HepG2 (cell line): ENCODE data around the gene GJA8. TPM values are rescaled to one million over a fixed set of nuclear protein-coding genes. Genes with fewer than 3 reads are reported as not detected.

ENCODE experiments used
- ATAC-seq: fragments of 200-7000 bp; cut with Tn5 transposase; 3 replicates; pipeline ENCODE4 v1.9.1; 2020; ENCODE audit warnings: mild to moderate bottlenecking, moderate library complexity
- BruUV-seq: library from RNA; stranded (reverse); fragments of 400-500 nt; replicated peaks from 2 replicates; lab custom pipeline; 2021; lab: Mats Ljungman, UMichigan
- CTCF ChIA-PET: fragments of 300-600 bp; formaldehyde crosslinking; extraction: SDS; loops from one replicate; lab custom pipeline; 2021; ENCODE audit warnings: low total read pairs, inconsistent platforms, low intra/inter-chr PET ratio; lab: Yijun Ruan, JAX
- POLR2A ChIA-PET: fragments of 350-600 bp; sonication (Branson Sonifier 250); formaldehyde crosslinking; loops from one replicate; lab custom pipeline; 2020; ENCODE audit warnings: antibody characterized with exemption, inconsistent platforms; lab: Yijun Ruan, JAX
- DNase-seq: peaks from one replicate; pipeline ENCODE4 v3.0.0-alpha.2; 2015; ENCODE audit warnings: low spot score
- FAIRE-seq: peaks from 3 replicates; lab custom pipeline; 2011; peaks lifted over from hg19 to GRCh38; lab: Jason Lieb, UNC
- H2AFZ ChIP-seq: one replicate; pipeline ENCODE4 v1.6.1; 2011; ENCODE audit warnings: low read length, inconsistent platforms
- H3K27ac ChIP-seq: fragments of 300-600 bp; 3 replicates; pipeline ENCODE4 v1.8.0; 2011; ENCODE audit warnings: mixed run types, mild to moderate bottlenecking, mixed read lengths, low read length, inconsistent platforms; ENCODE audit not compliant: insufficient read depth; ENCODE audit errors: extremely low read length
- H3K27me3 ChIP-seq, 2 experiments: fragments of 200-600 bp in 1 of 2; 2 replicates in 1 of 2; 3 replicates in 1 of 2; pipeline versions ENCODE4 v1.6.0 to v1.8.0; 2011; ENCODE audit warnings: low read length in 2 of 2, mild to moderate bottlenecking in 2 of 2, moderate library complexity in 2 of 2, inconsistent platforms in 1 of 2; ENCODE audit not compliant: insufficient read depth in 2 of 2, control insufficient read depth in 1 of 2
- H3K36me3 ChIP-seq, 2 experiments: fragments of 200-600 bp in 1 of 2; replicated peaks in 1 of 2; 2 replicates in 1 of 2; 3 replicates in 1 of 2; pipeline versions ENCODE4 v1.5.1 to v1.8.0; 2011; ENCODE audit warnings: low read length in 2 of 2, inconsistent platforms in 1 of 2; ENCODE audit not compliant: insufficient read depth in 2 of 2, control insufficient read depth in 1 of 2
- H3K4me1 ChIP-seq: 2 replicates; pipeline ENCODE4 v1.5.1; 2012; ENCODE audit warnings: low read length, inconsistent platforms; ENCODE audit not compliant: insufficient read depth
- H3K4me2 ChIP-seq: 2 replicates; pipeline ENCODE4 v1.6.0; 2011; ENCODE audit warnings: low read depth, low read length, inconsistent platforms
- H3K4me3 ChIP-seq, 3 experiments: fragments of 200-600 bp in 1 of 3; sonication (generic), shearing (Covaris generic) in 1 of 3; replicated peaks in 1 of 3; 2 replicates each; pipeline ENCODE4 v1.5.1; 2011 to 2016; ENCODE audit warnings: low read length in 3 of 3, inconsistent platforms in 2 of 3, low read depth in 2 of 3, mild to moderate bottlenecking in 2 of 3, control low read depth in 1 of 3, mixed read lengths in 1 of 3; ENCODE audit not compliant: insufficient read depth in 1 of 3
- H3K79me2 ChIP-seq: one replicate; pipeline ENCODE4 v1.6.1; 2011; ENCODE audit warnings: low read length, inconsistent platforms; ENCODE audit not compliant: insufficient read depth
- H3K9ac ChIP-seq: 2 replicates; pipeline ENCODE4 v1.6.0; 2011; ENCODE audit warnings: mild to moderate bottlenecking, low read depth, low read length, inconsistent platforms; ENCODE audit not compliant: insufficient read depth
- H3K9me3 ChIP-seq: 2 replicates; pipeline ENCODE4 v1.5.1; 2012; ENCODE audit warnings: mild to moderate bottlenecking, low read length
- H4K20me1 ChIP-seq: 2 replicates; pipeline ENCODE4 v1.6.0; 2011; ENCODE audit warnings: inconsistent platforms, mild to moderate bottlenecking, low read length, moderate library complexity; ENCODE audit not compliant: insufficient read depth
- AGO2 ChIP-seq: fragments of 200-400 bp; formaldehyde crosslinking; optimal IDR thresholded peaks from 2 replicates; pipeline ENCODE3; 2017; ENCODE audit warnings: mild to moderate bottlenecking, low read depth, low read length, moderate library complexity
- CBX5 ChIP-seq: sonication (generic); formaldehyde crosslinking; IDR thresholded peaks from 2 replicates; pipeline ENCODE4 v1.4.0; 2020; ENCODE audit warnings: missing genetic modification reagents, borderline replicate concordance
- CENPX ChIP-seq: sonication (generic); formaldehyde crosslinking; IDR thresholded peaks from 2 replicates; pipeline ENCODE4 v1.9.0; 2021; ENCODE audit warnings: mild to moderate bottlenecking, missing genetic modification reagents, moderate library complexity
- ETV5 ChIP-seq: IDR thresholded peaks from 2 replicates; pipeline ENCODE4 v1.6.1; 2018; ENCODE audit warnings: missing biosample characterization, missing genetic modification reagents, inconsistent platforms, borderline replicate concordance
- GABPA ChIP-seq, 2 experiments: IDR thresholded peaks; 2 replicates each; pipeline ENCODE4 v1.6.1; 2011 to 2016; ENCODE audit warnings: low read depth in 2 of 2, low read length in 1 of 2, missing biosample characterization in 1 of 2, missing genetic modification characterization in 1 of 2
- NCOR1 ChIP-seq: fragments of 200-600 bp; sonication (generic); IDR thresholded peaks from 2 replicates; pipeline ENCODE4 v1.7.0; 2017; ENCODE audit warnings: antibody characterized with exemption, low read length, borderline replicate concordance
- NRL ChIP-seq: sonication (generic); formaldehyde crosslinking; IDR thresholded peaks from 2 replicates; pipeline ENCODE4 v1.5.0; 2020; ENCODE audit warnings: missing genetic modification reagents, mild to moderate bottlenecking, moderate library complexity, borderline replicate concordance
- PATZ1 ChIP-seq: sonication (generic); formaldehyde crosslinking; IDR thresholded peaks from 2 replicates; pipeline ENCODE4 v1.4.0; 2020; ENCODE audit warnings: missing genetic modification reagents
- PAWR ChIP-seq: sonication (generic); formaldehyde crosslinking; IDR thresholded peaks from 2 replicates; pipeline ENCODE4 v1.4.0; 2020; ENCODE audit warnings: missing genetic modification reagents, mild to moderate bottlenecking, borderline replicate concordance
- POLR2G ChIP-seq: fragments of 200-400 bp; formaldehyde crosslinking; IDR thresholded peaks from 2 replicates; pipeline ENCODE4 v1.6.1; 2018; ENCODE audit warnings: mild to moderate bottlenecking, low read depth, low read length, moderate library complexity
- REL ChIP-seq: sonication (generic); formaldehyde crosslinking; conservative IDR thresholded peaks from 2 replicates; pipeline ENCODE4 v1.8.0; 2022; ENCODE audit warnings: mild to moderate bottlenecking, missing genetic modification reagents, moderate library complexity
- SMC3 ChIP-seq: IDR thresholded peaks from 2 replicates; pipeline ENCODE4 v1.6.1; 2011; ENCODE audit warnings: low read length, improper control_type of control experiment
- STAT5B ChIP-seq: sonication (generic); formaldehyde crosslinking; IDR thresholded peaks from 2 replicates; pipeline ENCODE4 v1.4.0; 2020; ENCODE audit warnings: missing genetic modification reagents
- ZBTB10 ChIP-seq: sonication (generic); formaldehyde crosslinking; IDR thresholded peaks from 2 replicates; pipeline ENCODE4 v1.4.0; 2020; ENCODE audit warnings: missing genetic modification reagents, borderline replicate concordance
- ZNF138 ChIP-seq: sonication (generic); formaldehyde crosslinking; IDR thresholded peaks from 2 replicates; pipeline ENCODE4 v1.5.0; 2020; ENCODE audit warnings: mild to moderate bottlenecking, low read depth, missing genetic modification reagents
- ZNF296 ChIP-seq: sonication (generic); formaldehyde crosslinking; conservative IDR thresholded peaks from 2 replicates; pipeline ENCODE4 v1.5.0; 2020; ENCODE audit warnings: mild to moderate bottlenecking, missing genetic modification reagents
- ZNF652 ChIP-seq: IDR thresholded peaks from 2 replicates; pipeline ENCODE4 v1.6.1; 2016; ENCODE audit warnings: low read depth, borderline replicate concordance
- ZNF891 ChIP-seq: sonication (generic); formaldehyde crosslinking; IDR thresholded peaks from 2 replicates; pipeline ENCODE4 v1.5.0; 2020; ENCODE audit warnings: mild to moderate bottlenecking, missing genetic modification reagents
- ZSCAN21 ChIP-seq: sonication (generic); formaldehyde crosslinking; IDR thresholded peaks from 2 replicates; pipeline ENCODE4 v1.8.0; 2022; ENCODE audit warnings: mild to moderate bottlenecking, missing genetic modification reagents, moderate library complexity, borderline replicate concordance
- WGBS: methylation state at CpG from one replicate; pipeline ENCODE4 v1.1.6; 2017; ENCODE audit warnings: low lambda C conversion rate; 5-methylcytosine and 5-hydroxymethylcytosine counted together
- in situ Hi-C: cut with HindIII; loops from 2 replicates; pipeline ENCODE4 v1.10.0; 2017; ENCODE audit warnings: low pct_unique_long_range_greater_than_20kb; ENCODE audit not compliant: extremely low pct_ligation_motif_present
- intact Hi-C: fragments of 100-400 bp; cut with micrococcal nuclease; formaldehyde crosslinking; loops from one replicate; pipeline ENCODE4 v1.10.0; 2022; ENCODE audit not compliant: unreplicated experiment
- polyA plus RNA-seq, 8 experiments: library from polyadenylated mRNA; depleted of rRNA in 3 of 8; stranded (reverse) in 7 of 8; unstranded in 1 of 8; fragments of >200 nt; fragmentation: Illumina TruSeq in 4 of 8; extraction: Trizol in 4 of 8; gene quantifications; 2 replicates each; pipeline versions ENCODE4 v1.2.1 to v1.2.3, GENCODE V29; 2011 to 2016; ENCODE audit warnings: low read depth in 4 of 8, missing spikeins in 1 of 8, mixed read lengths in 1 of 8; ENCODE audit not compliant: insufficient read depth in 1 of 8
- total RNA-seq, 5 experiments: library from RNA; depleted of rRNA; stranded (reverse); fragments of >200 nt; fragmentation: Illumina TruSeq; extraction: Trizol; gene quantifications; 2 replicates each; pipeline ENCODE4 v1.2.3, GENCODE V29; 2016; ENCODE audit warnings: low read depth in 1 of 5
- TF ChIP-seq, protein P1 (sequence below): sonication (generic); formaldehyde crosslinking; IDR thresholded peaks from 2 replicates; pipeline ENCODE4 v1.4.0; 2020; ENCODE audit warnings: low read depth, mild to moderate bottlenecking, missing genetic modification reagents

GJA8 gene
- total and polyA plus RNA-seq, 2 of the 13 experiments (the other 11 are each of a cell fraction or from before 2014, with no cell fraction given), result not detected

GRCh38 chr1:147897789-147898188 is 4.8 kb upstream of the GJA8 start:
- DNase-seq (no peak), ATAC-seq (no peak), FAIRE-seq (no peak)
- in situ Hi-C loops, result loop anchor here (10.0 kb wide), 1 partner anchor 403 kb away; no protein-coding TSS in a partner anchor
- intact Hi-C loops, result loop anchor here (10.0 kb wide), 1 partner anchor 403 kb away; no protein-coding TSS in a partner anchor
- no peaks in the 10 kb centered on the region; a peak in 2 of 5 replicates for H3K27me3 ChIP-seq
- H3K4me3 ChIP-seq, result no peak overlapping the region
- no peaks in the 10 kb centered on the region for H3K9me3 ChIP-seq
- BruUV-seq, result no TSS peak
- no peak overlapping the region for H2AFZ ChIP-seq
- no peaks in the 10 kb centered on the region for H3K79me2 ChIP-seq
- TF ChIP-seq GABPA (IDR thresholded peaks at IDR 0.05; ENCODE audit: low read depth, low read length) (no peak), GABPA (CRISPR knock-in tag; IDR thresholded peaks at IDR 0.05; ENCODE audit: low read depth) (no peak), ZNF652 (no peak), NRL (CRISPR knock-in tag) (no peak), ZNF891 (CRISPR knock-in tag) (no peak), CENPX (no peak), CBX5 (CRISPR knock-in tag) (no peak), POLR2G (no peak), NCOR1 (no peak), SMC3 (no peak), PAWR (no peak), ETV5 (CRISPR knock-in tag) (no peak), ZBTB10 (no peak), PATZ1 (CRISPR knock-in tag) (no peak), AGO2 (no peak), REL (CRISPR knock-in tag) (no peak), ZNF138 (no peak), ZNF296 (no peak), STAT5B (CRISPR knock-in tag) (no peak), ZSCAN21 (CRISPR knock-in tag) (no peak)
- TF ChIP-seq, protein P1, sequence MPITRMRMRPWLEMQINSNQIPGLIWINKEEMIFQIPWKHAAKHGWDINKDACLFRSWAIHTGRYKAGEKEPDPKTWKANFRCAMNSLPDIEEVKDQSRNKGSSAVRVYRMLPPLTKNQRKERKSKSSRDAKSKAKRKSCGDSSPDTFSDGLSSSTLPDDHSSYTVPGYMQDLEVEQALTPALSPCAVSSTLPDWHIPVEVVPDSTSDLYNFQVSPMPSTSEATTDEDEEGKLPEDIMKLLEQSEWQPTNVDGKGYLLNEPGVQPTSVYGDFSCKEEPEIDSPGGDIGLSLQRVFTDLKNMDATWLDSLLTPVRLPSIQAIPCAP, result no peak
- ChIA-PET POLR2A (no interaction called here), CTCF (no interaction called here)
- WGBS, result 40% methylated on average over 4 of the region's 4 CpGs
- no peaks in the 10 kb centered on the region for H3K4me1 ChIP-seq
- H3K36me3 ChIP-seq, result no peaks in the 10 kb centered on the region
- no peak overlapping the region for H3K27ac ChIP-seq
- H3K9ac ChIP-seq, result no peak overlapping the region
- no peak overlapping the region for H3K4me2 ChIP-seq
- H4K20me1 ChIP-seq, result no peaks in the 10 kb centered on the region
